ENCODE data around the gene EME1. TPM values are rescaled to one million over a fixed set of nuclear protein-coding genes. Genes with fewer than 3 reads are reported as not detected.

Gene EME1
- total RNA-seq, 1 donor from 2014 or later: 1.3 TPM

DNA sequence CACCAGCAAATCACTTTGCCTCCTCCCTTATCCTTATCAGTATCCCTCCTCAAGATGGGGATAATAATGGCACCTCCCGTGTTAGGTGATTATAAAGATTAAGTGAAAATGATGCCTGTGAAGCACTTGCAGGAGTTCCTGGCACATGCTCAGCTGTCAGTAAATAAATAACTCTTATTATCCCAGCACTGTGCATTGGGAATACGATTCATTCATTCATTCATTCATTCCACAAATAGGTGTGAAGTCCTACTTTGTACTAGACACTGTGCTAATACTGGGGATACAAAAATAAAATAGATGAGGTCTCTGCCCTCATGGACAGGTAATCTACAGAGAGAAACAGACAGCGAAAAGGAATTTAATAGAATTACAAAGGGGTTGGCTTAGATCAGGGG, 25.1 kb upstream of the EME1 start:
- intact Hi-C loops (cut with DNase I): no loop called here
- Histone ChIP-seq H3K4me1 (peaks cover 13% of the 10 kb centered on the region), H3K27me3 (no peaks in the 10 kb centered on the region), H3K9me3 (no peaks in the 10 kb centered on the region), H3K4me3 (no peak overlapping the region), H3K36me3 (no peaks in the 10 kb centered on the region), H3K27ac (no peak overlapping the region)
- DNase-seq (no peak), ATAC-seq (no peak)
- TF ChIP-seq, protein P1, sequence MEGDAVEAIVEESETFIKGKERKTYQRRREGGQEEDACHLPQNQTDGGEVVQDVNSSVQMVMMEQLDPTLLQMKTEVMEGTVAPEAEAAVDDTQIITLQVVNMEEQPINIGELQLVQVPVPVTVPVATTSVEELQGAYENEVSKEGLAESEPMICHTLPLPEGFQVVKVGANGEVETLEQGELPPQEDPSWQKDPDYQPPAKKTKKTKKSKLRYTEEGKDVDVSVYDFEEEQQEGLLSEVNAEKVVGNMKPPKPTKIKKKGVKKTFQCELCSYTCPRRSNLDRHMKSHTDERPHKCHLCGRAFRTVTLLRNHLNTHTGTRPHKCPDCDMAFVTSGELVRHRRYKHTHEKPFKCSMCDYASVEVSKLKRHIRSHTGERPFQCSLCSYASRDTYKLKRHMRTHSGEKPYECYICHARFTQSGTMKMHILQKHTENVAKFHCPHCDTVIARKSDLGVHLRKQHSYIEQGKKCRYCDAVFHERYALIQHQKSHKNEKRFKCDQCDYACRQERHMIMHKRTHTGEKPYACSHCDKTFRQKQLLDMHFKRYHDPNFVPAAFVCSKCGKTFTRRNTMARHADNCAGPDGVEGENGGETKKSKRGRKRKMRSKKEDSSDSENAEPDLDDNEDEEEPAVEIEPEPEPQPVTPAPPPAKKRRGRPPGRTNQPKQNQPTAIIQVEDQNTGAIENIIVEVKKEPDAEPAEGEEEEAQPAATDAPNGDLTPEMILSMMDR (IDR thresholded peaks at IDR 0.05): no peak

DNA sequence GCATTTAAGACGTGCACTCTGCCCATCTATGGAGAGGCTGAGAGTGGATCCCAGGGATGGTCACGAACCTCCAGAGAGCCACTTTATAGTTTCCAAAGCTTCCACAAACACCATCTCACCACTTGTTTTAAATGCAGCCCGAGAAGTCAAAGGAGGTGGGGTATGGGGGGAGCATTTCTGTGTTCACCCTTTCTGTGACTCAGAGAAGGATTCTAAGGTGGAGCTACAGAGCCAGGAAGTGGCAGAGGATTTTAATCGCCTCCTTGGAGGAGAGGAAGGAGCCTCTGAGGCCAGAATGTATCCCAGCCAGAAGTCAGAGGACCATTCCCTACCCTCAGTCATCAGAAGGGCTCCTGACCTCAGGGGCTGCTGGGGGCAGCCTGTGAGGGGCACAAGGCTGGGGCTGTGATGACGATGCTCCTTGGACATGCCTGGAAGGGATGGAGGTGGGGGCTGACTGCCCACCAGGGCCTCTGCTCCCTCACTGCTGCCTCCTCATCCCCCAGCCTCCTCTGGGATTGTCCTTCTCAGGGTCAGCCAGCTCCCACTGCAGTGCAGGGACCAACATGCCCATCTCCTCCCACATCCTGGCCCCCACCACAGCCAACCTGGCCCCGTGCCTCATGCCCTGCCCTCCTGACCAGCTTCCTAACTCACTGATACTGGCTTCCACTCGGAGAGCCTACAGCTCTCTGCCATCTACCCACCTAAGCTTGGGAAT, 24.3 kb upstream of the EME1 start:
- Histone ChIP-seq H3K27ac (no peak overlapping the region), H3K36me3 (no peaks in the 10 kb centered on the region), H3K4me1 (peaks cover 13% of the 10 kb centered on the region), H3K9me3 (no peaks in the 10 kb centered on the region), H3K27me3 (no peaks in the 10 kb centered on the region), H3K4me3 (no peak overlapping the region)
- intact Hi-C loops (cut with DNase I): no loop called here
- TF ChIP-seq, protein P1 (IDR thresholded peaks at IDR 0.05): no peak
- no peak for ATAC-seq
- DNase-seq: peak; percentile 18

DNA sequence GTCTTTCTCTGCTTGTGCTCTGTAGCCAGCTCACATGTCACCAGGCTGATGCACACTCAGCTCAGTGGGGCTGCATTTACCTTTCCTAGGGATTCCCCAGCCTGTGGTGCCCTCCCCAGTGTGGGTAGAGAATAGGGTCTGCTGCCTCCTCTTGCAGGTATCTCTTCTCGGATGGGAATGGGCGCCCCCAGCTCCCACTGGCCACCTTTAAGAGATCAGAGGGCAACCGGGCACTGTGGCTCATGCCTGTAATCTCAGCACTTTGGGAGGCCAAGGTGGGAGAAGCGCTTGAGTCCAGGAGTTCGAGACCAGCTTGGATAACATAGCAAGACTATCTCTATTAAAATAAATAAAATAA, 23.8 kb upstream of the EME1 start:
- Histone ChIP-seq H3K9me3 (no peaks in the 10 kb centered on the region), H3K4me1 (peaks cover 13% of the 10 kb centered on the region), H3K27ac (no peak overlapping the region), H3K4me3 (no peak overlapping the region), H3K36me3 (no peaks in the 10 kb centered on the region), H3K27me3 (no peaks in the 10 kb centered on the region)
- DNase-seq (no peak), ATAC-seq (no peak)
- intact Hi-C loops (cut with DNase I): no loop called here
- TF ChIP-seq, protein P1 (IDR thresholded peaks at IDR 0.05): no peak

GRCh38 chr17:50350733-50351132, 22.3 kb upstream of the EME1 start:
- TF ChIP-seq, protein P1 (IDR thresholded peaks at IDR 0.05): no peak
- intact Hi-C loops (cut with DNase I): no loop called here
- Histone ChIP-seq H3K27me3 (no peaks in the 10 kb centered on the region), H3K36me3 (peaks cover 6% of the 10 kb centered on the region), H3K4me3 (no peak overlapping the region), H3K9me3 (no peaks in the 10 kb centered on the region), H3K27ac (no peak overlapping the region), H3K4me1 (peaks cover 9% of the 10 kb centered on the region)
- DNase-seq: peak; percentile 32
- ATAC-seq: no peak

- Histone ChIP-seq H3K9me3 (no peaks in the 10 kb centered on the region), H3K27me3 (no peaks in the 10 kb centered on the region), H3K36me3 (peaks cover 21% of the 10 kb centered on the region), H3K27ac (no peak overlapping the region), H3K4me3 (no peak overlapping the region), H3K4me1 (peaks cover 4% of the 10 kb centered on the region)
- DNase-seq: peak; percentile 51
- intact Hi-C loops (cut with DNase I): no loop called here
- no peak for ATAC-seq
- TF ChIP-seq, protein P1 (IDR thresholded peaks at IDR 0.05): no peak
These were observed 20.8 kb upstream of the EME1 start for GRCh38 chr17:50352072-50352692.
